ENCODE results near the gene CDK6. TPM values are rescaled to one million over a fixed set of nuclear protein-coding genes. Genes with fewer than 3 reads are reported as not detected.
A peak's percentile ranks its signal among the peaks of the same experiment; 100 is the strongest.
"Not testable (repeated sequence)": the region's sequence is repeated elsewhere in the genome, so short reads cannot be mapped to it uniquely, and the experiment has no call there.

CDK6 gene
- total RNA-seq, 1 donor from 2014 or later, result 26.8 TPM

GRCh38 chr7:92757311-92757910 is 79.0 kb downstream of the CDK6 start:
- ATAC-seq, result not testable (repeated sequence)

DNA sequence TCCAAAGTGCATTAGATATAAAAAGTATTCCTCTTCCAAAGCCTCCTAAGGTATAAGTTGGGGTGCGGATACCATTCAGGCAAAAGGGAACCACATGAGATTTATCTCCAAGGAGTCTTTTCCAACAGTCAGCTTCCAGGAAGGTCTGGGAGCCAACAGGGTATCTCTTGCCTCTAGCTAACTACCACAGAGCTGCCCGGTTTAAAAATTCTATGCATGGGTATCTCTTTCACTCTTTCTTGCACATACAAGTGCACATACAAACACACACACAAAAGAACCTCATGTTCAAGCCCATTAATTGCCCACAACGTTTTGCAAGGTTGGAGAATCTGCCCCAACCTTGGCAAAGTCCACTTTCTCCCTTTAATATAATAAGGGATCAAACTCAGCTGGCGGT is 80.7 kb downstream of the CDK6 start:
- ATAC-seq, result no peak

- no peak for ATAC-seq
These were observed 81.3 kb downstream of the CDK6 start for GRCh38 chr7:92754919-92755581.

DNA sequence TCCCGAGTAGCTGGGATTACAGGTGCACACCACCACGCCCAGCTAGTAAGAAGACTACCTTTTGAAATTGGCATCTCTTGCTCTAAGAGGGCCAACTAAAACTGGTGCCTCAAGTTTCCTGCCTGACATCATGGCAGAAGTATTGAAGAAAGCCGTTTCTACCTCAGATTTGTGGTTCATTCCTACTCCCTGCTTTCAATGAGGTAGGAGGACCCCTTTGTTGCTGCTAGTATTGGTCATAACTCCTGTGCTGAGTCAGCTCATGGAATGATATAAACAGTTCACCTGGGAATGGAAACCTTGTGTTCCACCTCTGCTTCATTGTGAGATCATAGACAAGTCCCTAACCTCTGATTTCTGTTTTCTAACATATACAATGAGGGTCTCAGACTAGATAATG is 82.8 kb downstream of the CDK6 start:
- no peak for ATAC-seq

DNA sequence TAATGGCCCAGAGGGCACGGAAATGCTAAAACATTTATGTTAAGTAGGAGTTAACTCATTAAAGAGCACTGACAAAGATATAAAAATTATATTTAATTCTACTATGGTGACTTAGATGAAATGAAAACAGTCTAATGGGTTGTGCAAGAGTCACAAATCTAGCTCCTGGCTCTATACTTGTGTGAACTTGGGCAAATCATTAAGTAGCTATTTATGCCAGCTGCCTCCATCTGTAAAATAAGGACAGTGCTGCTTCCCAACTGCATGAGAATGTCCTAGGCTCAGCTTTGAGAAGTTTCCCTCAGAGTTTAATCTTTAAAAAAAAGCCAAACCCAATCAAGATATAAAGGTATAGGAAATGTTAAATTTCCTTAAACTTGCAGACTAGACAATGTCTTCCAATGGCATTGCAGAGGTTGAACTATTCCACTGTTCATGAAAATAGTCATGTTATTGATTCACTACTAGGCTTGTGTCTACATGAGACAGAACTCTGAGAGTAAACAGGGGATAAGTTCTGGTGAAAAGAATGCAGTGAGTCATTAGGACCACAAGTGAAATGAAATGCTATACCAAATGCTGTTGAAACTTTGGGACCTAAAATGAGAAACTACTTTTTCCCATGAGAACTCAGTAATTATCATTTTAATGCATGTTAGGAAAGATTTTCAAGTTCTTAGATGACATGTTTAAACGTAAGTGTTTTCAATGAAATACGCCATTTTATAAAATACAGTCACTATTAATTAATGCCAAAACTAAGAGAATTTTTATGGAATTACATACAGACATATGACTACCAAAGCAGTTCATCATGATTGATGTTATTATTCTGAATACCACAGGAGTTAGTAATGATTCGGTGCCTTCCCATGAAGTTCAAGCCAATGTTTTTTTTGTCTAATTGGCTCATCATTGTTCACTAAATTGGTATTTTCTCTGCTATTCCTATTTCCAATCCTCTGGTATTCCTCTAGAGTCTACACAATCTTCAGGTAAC is 84.2 kb downstream of the CDK6 start:
- ATAC-seq, result peak; percentile 81

- no peak for ATAC-seq
These were observed 85.4 kb downstream of the CDK6 start for GRCh38 chr7:92750946-92751345.

GRCh38 chr7:92750447-92750839 is 85.9 kb downstream of the CDK6 start:
- ATAC-seq, result no peak

DNA sequence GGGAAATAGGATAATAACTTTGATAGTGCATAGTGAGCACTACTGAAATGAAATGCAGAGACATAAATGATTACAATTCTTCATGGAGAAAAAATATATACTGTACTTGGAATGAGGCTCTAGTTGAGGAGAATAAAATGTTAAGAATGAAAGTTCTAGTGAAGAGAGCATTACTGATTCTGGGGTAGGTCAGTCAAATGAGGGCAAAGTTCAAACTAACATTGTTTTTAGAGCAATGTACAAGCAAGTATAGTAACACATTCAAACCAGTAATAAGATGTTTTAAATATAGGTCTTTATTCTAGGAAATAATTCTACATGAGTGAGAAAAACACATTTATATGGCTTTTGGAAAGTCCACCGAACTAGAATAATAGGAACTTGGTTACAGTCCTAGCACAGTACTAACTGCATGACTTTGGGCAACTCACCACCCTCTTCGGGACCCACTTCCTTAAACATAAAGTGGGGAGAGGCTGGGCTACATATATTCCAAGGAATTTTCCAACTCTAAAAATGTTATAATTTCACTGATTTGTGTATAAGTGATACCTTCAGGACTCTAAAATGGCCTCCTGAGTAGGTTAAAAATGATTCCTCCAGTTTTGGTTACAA is 86.4 kb downstream of the CDK6 start:
- no peak for ATAC-seq

GRCh38 chr7:92749327-92749755 is 87.0 kb downstream of the CDK6 start:
- ATAC-seq, result no peak

DNA sequence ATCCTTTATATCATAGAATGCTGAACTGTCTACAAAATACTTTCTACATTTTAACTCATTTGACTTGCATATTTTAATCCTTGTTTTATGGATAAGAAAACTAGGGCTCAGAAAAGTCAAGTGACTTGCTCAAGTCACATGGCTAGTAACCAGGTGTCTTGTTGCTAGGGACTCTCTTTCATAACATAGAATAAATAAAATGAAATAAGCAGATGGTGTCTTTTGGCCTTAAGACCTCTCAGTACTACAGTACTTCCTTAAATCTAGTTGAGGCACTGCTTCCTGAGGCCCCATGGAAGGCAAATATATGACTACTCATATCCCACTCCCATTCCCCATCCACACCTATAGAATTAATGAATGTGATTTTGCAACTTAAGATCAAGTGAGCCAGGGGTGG is 87.9 kb downstream of the CDK6 start:
- ATAC-seq, result no peak

DNA sequence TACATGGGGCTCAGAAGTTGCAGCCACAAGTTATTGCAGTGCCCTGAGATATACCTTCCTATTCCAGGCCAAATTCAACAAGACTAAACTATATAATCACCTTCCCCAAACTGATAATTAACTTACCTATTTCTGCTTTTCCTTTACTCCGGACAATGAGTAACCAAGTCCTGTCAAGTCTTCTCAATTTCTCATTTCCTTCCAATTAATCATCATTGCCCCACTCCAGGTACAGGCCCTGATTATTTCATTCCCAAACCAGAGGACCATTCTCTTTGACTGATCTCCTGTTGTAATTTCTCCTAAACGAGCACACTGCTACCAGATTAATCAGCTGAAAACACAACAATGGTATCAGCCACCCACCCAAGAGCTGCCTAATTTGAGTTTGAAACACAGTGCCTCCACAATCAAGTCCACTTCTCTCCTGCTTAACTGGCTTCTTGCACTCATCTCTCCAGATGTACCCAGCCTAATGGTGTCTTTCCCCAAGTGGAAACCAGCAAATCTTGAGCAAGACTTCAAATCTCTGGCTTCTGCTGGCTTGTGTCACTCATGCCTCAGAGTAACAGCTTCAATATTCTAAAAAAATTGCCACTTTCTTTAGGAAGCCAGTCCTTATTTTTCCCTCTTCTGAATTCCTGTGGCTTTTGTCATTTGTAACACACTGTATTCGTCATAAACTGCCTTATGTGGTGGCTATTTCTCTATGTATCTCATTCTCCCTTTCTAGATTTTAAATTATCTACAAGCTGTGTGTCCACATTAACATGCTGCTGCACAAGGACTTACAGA is 89.1 kb downstream of the CDK6 start:
- no peak for ATAC-seq

DNA sequence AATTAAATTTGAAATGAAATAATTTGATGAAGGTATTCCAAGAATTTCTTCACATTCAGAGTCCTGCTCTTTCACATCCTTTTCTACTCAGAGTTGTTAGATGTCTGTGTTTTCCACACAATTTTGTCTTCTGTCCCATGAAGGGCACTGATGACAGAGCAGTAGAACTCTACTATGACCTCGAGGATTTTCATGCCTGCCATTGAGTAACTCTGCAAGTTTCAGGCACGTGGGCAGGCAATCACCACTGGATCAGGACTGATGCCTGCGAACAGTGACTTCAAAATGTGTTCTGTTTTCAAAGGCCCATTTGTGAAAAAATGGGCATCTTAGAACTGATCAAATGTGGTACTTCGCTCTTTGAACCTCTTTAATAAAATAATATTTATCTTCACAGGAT is 91.1 kb downstream of the CDK6 start:
- ATAC-seq, result no peak

DNA sequence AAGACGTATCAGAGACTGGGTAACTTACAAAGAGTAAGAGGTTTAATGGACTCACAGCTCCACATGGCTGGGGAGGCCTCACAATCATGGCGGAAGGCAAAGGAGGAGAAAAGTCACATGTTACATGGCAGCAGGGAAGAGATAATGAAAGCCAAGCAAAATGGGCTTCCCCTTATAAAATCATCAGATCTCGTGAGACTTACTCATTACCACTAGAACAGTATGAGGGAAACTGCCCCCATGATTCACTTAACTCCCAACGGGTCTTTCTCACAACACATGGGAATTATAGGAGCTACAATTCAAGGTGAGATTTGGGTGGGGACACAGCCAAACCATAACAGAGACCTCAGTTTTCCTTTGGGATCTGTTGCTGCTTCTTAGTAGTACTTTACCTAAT is 92.2 kb downstream of the CDK6 start:
- ATAC-seq, result not testable (repeated sequence)

DNA sequence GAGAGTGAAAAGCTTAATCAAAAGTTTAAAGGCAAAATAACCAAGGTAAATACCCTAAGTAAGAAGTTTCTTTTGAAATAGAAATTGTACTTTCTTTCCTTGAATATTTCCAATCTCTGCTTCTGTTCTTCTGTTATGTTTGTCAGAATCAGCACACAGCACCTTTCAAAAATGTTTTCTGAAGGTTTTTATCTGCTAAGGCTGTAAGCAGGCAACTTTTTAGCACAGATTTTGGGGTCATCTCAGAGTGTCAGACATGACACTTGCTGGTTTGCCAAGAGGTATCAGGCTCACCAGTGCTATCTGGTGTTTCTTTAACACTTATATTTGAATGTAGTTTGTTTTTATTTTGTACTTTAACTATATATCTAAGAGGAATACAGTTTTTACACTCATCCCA is 94.2 kb downstream of the CDK6 start:
- ATAC-seq, result no peak

DNA sequence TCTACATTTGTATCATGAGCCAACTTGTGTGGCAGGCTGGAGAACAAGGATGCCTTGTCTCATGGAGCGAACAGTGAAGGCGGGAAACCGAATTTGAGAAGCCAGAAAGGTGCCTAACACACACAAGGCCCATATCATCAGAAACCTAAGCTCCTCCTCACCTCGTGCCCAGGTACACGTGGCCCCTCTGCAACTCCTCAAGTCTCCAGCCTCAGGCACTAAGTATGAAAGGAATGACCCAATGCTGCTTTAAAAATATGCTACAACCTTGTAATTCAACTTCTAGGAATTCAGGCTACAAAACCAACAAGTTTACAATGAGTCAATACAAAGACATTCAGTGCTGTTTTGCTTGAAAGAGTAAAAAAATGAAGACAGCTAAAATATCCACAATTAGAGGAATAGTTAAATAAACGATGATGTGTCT is 95.7 kb downstream of the CDK6 start:
- no peak for ATAC-seq

DNA sequence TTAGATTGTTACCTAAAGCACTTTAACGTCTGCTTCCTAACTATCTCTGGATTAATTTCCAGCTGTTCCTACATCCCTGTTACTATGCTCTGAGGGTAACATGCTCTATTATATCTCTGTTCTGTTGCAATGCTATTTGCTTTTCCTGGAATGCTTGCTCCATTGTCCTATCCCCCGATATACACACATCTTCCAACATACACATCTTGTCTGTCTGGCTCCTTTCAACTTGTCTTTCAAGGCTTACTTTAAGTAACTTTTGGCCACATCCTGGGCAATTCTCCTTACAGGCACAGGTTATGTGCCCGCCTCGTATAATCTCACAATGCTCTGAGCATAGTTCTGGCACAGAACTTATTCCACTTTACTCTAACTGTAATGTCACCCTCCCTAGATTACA is 96.2 kb downstream of the CDK6 start:
- no peak for ATAC-seq

DNA sequence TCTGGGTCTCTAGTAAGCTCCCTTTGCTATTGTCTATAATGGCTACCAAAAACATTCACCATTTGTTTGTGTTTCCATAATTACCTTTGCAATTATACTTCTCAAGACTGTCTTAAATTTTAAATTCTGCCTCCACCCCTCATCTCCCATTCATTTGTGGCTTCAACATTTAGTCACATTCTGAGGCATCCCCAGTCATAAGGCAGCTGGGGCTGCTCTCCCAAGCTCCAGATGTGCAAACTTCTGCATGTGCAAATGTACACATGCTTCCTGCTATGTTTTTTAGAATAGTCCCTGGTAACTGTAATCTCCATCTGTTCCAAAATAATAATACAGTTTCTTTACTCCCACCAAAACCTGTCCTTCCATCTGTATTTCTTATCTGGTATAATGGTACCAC is 97.3 kb downstream of the CDK6 start:
- no peak for ATAC-seq

- ATAC-seq, result no peak
These were observed 98.7 kb downstream of the CDK6 start for GRCh38 chr7:92737706-92738105.

DNA sequence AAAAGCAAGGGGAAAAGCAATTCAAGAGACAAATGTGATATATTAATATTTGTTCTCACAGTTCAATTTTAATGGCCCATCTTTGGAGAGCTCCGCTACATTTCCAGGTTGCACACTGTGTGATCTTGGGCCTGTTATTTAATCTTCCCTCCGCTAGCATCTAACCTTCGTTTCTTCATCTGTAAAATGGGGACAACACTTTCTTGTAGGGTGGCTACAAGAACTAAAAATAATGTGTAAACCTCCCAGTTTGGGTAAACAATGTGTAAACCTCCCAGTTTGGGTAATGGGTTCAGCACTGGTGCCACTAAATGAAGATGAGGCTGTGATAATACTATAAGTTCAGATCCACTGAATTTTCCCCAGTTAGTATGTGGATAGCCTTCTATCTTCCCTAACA is 99.5 kb downstream of the CDK6 start:
- ATAC-seq, result no peak

GRCh38 chr7:92735707-92736106 is 100.7 kb downstream of the CDK6 start:
- ATAC-seq, result no peak

DNA sequence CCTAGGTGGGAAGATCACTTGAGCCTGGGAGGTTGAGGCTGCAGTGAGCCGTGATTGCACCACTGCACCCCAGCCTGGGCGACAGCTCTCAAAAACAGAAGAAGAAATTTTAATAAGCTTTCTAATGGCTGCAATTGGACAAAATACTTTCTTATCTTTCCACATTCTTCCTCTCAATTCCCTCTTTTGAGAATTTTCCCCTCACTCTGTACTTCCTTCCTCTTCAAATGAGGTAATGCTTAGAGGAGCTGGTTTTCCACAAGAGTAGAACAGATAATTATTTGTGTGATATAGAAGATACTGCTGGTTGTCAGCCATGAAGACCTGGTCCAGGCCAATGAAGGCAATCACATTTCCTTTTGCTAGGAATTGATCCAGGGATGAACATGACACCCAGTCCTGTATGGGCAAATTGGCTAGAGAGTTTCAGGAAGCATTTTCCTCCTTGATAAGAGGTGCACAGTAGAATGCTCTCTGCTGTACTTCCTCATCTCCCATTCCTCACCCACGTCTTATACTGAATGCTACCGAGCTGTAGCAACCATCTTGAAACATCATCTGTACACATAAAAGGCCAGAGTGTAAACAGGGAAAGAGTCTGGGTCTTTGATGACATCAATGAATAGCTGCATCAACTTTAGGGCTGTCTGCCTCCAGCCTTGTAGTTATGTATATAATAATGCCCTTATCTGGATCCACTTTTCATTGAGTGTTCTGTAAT is 103.9 kb downstream of the CDK6 start:
- no peak for ATAC-seq

Data from esophagus mucosa (tissue), 1 donor.